Measurements from ENCODE around the gene ARL8B.
"Not testable (repeated sequence)": the region's sequence is repeated elsewhere in the genome, so short reads cannot be mapped to it uniquely, and the experiment has no call there.

Gene ARL8B

DNA sequence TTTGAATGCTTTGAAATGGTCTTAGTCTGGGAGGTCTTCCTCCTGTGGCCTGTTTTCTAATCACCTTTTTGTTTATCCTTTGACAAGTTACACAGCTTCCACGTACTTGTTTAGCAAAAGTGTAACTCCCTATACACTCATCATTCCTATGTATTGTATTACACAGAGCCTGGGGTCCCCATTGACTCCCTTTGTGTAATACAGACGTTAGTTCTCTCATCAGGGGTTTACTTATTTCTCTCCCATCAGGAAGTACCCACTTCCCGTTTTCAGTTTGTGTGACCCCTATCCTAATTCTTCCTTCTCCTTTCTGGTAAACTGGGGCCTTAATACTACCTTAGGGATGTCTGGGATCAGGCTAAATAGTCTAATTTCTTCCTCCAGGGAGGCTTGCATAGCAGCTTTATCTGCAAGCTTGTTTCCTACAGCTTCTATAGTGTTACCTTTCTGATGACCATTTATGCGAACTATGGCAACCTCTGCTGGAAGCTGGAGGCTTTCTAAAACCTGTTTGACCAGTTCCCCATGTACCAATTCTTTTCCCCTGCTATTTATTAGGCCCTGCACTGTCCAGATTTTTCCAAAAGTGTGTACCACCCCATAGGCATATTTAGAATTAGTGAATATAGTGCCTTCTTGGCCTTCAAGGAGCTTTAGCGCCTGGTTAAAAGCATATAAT is 22.4 kb downstream of the ARL8B start:
- H3K27ac ChIP-seq: no peak overlapping the region
- H3K4me3 ChIP-seq (ENCODE audit: low read depth, low read length): no peak overlapping the region
- no peaks in the 10 kb centered on the region for H3K27me3 ChIP-seq (ENCODE audit: insufficient read depth, low read depth, severe bottlenecking)
- TF ChIP-seq, protein P1, sequence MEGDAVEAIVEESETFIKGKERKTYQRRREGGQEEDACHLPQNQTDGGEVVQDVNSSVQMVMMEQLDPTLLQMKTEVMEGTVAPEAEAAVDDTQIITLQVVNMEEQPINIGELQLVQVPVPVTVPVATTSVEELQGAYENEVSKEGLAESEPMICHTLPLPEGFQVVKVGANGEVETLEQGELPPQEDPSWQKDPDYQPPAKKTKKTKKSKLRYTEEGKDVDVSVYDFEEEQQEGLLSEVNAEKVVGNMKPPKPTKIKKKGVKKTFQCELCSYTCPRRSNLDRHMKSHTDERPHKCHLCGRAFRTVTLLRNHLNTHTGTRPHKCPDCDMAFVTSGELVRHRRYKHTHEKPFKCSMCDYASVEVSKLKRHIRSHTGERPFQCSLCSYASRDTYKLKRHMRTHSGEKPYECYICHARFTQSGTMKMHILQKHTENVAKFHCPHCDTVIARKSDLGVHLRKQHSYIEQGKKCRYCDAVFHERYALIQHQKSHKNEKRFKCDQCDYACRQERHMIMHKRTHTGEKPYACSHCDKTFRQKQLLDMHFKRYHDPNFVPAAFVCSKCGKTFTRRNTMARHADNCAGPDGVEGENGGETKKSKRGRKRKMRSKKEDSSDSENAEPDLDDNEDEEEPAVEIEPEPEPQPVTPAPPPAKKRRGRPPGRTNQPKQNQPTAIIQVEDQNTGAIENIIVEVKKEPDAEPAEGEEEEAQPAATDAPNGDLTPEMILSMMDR (IDR thresholded peaks at IDR 0.05; ENCODE audit: low read depth, low read length): no peak
- no peaks in the 10 kb centered on the region for H3K9me3 ChIP-seq (ENCODE audit: severe bottlenecking)
- DNase-seq: no peak
- no peaks in the 10 kb centered on the region for H3K36me3 ChIP-seq

DNA sequence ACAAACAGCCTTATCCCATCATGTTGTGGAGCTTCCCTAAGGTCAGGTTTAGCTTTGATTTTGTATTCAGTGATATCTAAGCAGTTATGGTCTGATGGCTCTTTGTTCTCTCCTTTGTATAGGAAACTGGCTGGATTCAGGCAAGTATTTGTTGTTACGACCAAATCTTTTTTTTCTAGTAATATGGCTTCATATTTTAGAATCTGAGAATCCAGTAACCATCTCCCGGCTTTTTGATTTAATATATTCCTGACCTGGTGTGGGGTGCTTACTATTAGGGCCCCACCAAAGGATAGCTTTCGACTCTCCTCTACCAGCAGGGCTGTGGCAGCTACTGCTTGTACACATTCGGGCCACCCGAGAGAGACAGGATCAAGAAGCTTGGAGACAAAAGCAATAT is 23.0 kb downstream of the ARL8B start:
- Histone ChIP-seq H3K36me3 (no peaks in the 10 kb centered on the region), H3K4me3 (ENCODE audit: low read depth, low read length) (no peak overlapping the region), H3K9me3 (ENCODE audit: severe bottlenecking) (no peaks in the 10 kb centered on the region), H3K27me3 (ENCODE audit: insufficient read depth, low read depth, severe bottlenecking) (no peaks in the 10 kb centered on the region), H3K27ac (no peak overlapping the region)
- TF ChIP-seq, protein P1 (IDR thresholded peaks at IDR 0.05; ENCODE audit: low read depth, low read length): no peak
- DNase-seq: no peak

DNA sequence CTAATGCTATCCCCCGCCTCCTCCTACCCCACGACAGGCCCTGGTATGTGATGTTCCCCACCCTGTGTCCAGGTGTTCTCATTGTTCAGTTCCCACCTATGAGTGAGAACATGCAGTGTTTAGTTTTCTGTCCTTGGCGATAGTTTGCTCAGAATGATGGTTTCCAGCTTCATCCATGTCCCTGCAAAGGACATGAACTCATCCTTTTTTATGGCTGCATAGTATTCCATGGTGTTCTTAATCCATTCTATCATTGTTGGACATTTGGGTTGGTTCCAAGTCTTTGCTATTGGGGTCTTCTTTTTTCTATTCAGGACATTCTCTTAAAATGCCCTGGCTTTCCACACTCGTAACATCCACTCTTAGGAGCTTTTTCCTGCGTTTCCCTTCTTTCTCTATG is 25.1 kb downstream of the ARL8B start:
- H3K4me3 ChIP-seq (ENCODE audit: low read depth, low read length); H3K27ac ChIP-seq; H3K36me3 ChIP-seq; DNase-seq; H3K9me3 ChIP-seq (ENCODE audit: severe bottlenecking); H3K27me3 ChIP-seq (ENCODE audit: insufficient read depth, low read depth, severe bottlenecking): not testable (repeated sequence)

DNA sequence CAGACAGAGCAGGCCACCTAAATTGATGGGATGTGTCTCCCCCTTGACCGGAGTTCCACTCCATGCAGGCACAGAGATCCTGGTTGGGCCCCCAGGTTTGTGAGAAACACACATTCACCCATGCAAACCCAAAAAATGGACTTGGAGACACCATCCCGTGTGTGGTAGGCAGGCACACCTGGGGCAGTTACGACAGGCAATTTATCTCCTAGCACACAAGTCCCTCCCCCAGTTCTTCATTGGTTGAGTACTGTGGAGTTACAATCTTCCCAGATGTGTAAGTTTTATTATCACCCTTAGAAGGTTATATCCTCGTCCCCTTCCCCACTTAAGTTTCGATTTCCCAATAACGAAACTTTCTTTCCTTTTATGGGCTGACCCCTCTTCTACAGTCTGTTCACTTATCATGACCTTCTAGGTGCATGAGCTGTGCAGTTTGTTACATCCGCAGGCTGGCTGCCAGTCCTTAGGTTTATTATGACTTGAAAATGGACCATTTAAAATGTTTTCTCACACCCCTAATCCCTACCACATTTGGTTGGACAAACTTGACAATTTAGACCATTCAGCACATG is 27.3 kb downstream of the ARL8B start:
- TF ChIP-seq, protein P1 (IDR thresholded peaks at IDR 0.05; ENCODE audit: low read depth, low read length): no peak
- no peak overlapping the region for H3K27ac ChIP-seq
- H3K9me3 ChIP-seq (ENCODE audit: severe bottlenecking): no peaks in the 10 kb centered on the region
- H3K36me3 ChIP-seq: no peaks in the 10 kb centered on the region
- H3K4me3 ChIP-seq (ENCODE audit: low read depth, low read length): no peak overlapping the region
- H3K27me3 ChIP-seq (ENCODE audit: insufficient read depth, low read depth, severe bottlenecking): no peaks in the 10 kb centered on the region
- no peak for DNase-seq

DNA sequence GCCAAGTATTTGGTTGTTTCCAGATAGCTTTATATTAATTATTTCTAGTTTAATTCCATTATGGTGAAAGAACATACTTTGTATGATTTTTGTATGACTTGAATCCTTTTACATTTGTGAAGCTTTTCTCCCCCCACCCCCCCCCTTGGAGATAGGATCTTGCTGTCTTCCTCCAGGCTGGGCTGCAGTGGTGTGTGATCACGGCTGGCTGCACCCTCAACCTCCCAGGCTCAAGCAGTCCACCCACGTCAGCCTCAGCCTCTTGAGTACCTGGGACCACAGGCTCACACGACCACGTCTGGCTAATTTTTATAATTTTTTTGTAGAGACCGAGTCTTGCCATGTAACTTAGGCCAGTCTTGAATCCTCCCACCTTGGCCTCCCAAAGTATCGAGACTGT is 29.5 kb downstream of the ARL8B start:
- no peaks in the 10 kb centered on the region for H3K36me3 ChIP-seq
- no peak overlapping the region for H3K27ac ChIP-seq
- DNase-seq: no peak
- H3K27me3 ChIP-seq (ENCODE audit: insufficient read depth, low read depth, severe bottlenecking): no peaks in the 10 kb centered on the region
- no peaks in the 10 kb centered on the region for H3K9me3 ChIP-seq (ENCODE audit: severe bottlenecking)
- no peak overlapping the region for H3K4me3 ChIP-seq (ENCODE audit: low read depth, low read length)
- TF ChIP-seq, protein P1 (IDR thresholded peaks at IDR 0.05; ENCODE audit: low read depth, low read length): no peak

DNA sequence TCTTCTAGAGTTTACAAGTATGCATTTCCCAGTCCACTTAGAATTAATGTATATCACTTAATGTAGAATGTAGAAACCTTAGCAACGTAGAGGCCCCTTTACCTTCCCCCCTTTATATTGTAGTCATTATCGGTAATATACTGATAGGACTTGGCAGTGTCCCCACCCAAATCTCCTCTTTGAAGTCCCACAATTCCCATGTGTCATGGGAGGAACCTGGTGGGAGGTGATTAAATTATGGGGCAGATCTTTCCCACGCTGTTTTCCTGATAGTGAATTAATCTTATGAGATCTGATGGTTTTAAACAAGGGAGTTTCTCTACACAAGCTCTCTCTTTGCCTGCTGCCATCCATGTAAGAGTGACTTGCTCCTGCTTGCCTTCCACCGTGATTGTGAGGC is 31.0 kb downstream of the ARL8B start:
- Histone ChIP-seq H3K27ac (no peak overlapping the region), H3K36me3 (no peaks in the 10 kb centered on the region), H3K4me3 (ENCODE audit: low read depth, low read length) (no peak overlapping the region), H3K27me3 (ENCODE audit: insufficient read depth, low read depth, severe bottlenecking) (no peaks in the 10 kb centered on the region), H3K9me3 (ENCODE audit: severe bottlenecking) (no peaks in the 10 kb centered on the region)
- no peak for DNase-seq
- TF ChIP-seq, protein P1 (IDR thresholded peaks at IDR 0.05; ENCODE audit: low read depth, low read length): no peak
